Psoas muscle (tissue), 8 donors: ENCODE results near the gene KIF3C. TPM values are rescaled to one million over a fixed set of nuclear protein-coding genes. Genes with fewer than 3 reads are reported as not detected.
"Not testable (repeated sequence)": the region's sequence is repeated elsewhere in the genome, so short reads cannot be mapped to it uniquely, and the experiment has no call there.

Experiments used
- ATAC-seq, 4 donors: fragments of 200-7000 bp; cut with Tn5 transposase; one replicate each; pipeline ENCODE4 v1.9.1; 2020; ENCODE audit warnings: moderate library complexity in 3 of 4, mild to moderate bottlenecking in 2 of 4
- DNase-seq, 2 donors: peaks; one replicate each; pipeline ENCODE4 v3.0.0-alpha.2; 2020
- H3K27ac ChIP-seq: fragments of 200-600 bp; one replicate; pipeline ENCODE4 v1.8.0; 2022
- H3K27me3 ChIP-seq, 3 donors: fragments of 200-600 bp in 1 of 3; one replicate each; pipeline versions ENCODE4 v1.6.1 to v1.8.0; 2013 to 2022; ENCODE audit warnings: low read length in 2 of 3, mild to moderate bottlenecking in 2 of 3, moderate library complexity in 1 of 3; ENCODE audit not compliant: insufficient read depth in 3 of 3
- H3K36me3 ChIP-seq, 2 donors: fragments of 200-600 bp in 1 of 2; one replicate each; pipeline versions ENCODE4 v1.6.1 to v1.8.0; 2013 to 2022; ENCODE audit warnings: low read depth in 1 of 2, mild to moderate bottlenecking in 1 of 2, moderate library complexity in 1 of 2; ENCODE audit not compliant: insufficient read depth in 1 of 2
- H3K4me1 ChIP-seq: fragments of 200-600 bp; one replicate; pipeline ENCODE4 v1.8.0; 2022
- H3K4me3 ChIP-seq: fragments of 200-600 bp; one replicate; pipeline ENCODE4 v1.8.0; 2022; ENCODE audit warnings: mild to moderate bottlenecking
- H3K9me3 ChIP-seq: fragments of 200-600 bp; one replicate; pipeline ENCODE4 v1.8.0; 2022
- CTCF ChIP-seq: fragments of 200-600 bp; IDR thresholded peaks from one replicate; pipeline ENCODE4 v1.8.0; 2022; ENCODE audit warnings: antibody characterized with exemption
- WGBS, 3 donors: extraction: QIAGEN DNeasy Blood & Tissue Kit; methylation state at CpG; one replicate each; pipeline versions ENCODE4 v1.1.6 to v1.1.7; 2013; 5-methylcytosine and 5-hydroxymethylcytosine counted together
- intact Hi-C, 2 donors: fragments of 100-400 bp; cut with DNase I; formaldehyde crosslinking; loops; one replicate each; pipeline versions ENCODE4 v1.11.0 to v1.14.2; 2022
- polyA plus RNA-seq, 3 donors: library from polyadenylated mRNA; stranded (reverse); fragments of 200-250 nt; gene quantifications; one replicate each; pipeline ENCODE4 v1.2.3, GENCODE V29; 2013
- total RNA-seq, 4 donors: library from RNA; stranded (reverse); fragmentation: NEBNext Ultra II Directional in 2 of 4; extraction: Animal tissue kit (Norgen Biotek cat#: 25700) in 2 of 4; gene quantifications; one replicate each; pipeline versions ENCODE4 v1.2.1 to v1.2.4, GENCODE V29; 2021 to 2023
- donor health status: healthy with polysubstance abuse.
- donor health status: DM: no; HTN: no; CAD: no; lungs with moderate emphysema.
- donor health status: Bipolar disorder and iron deficiency.
- donor health status: healthy.
- donor health status: DM: yes; HTN: yes; CAD: no.
- donor health status: DM: no; HTN: no; CAD: no.
- donor health status: DM: no; HTN: no; CAD: no.
- donor health status: DM: yes; HTN: yes; CAD: no.

Gene KIF3C
- total and polyA plus RNA-seq, 7 donors = 0.82 to 3.3 (median 1.7) TPM

GRCh38 chr2:25960920-25961319, 21.4 kb downstream of the KIF3C start:
- Histone ChIP-seq H3K36me3 (no peaks in the 10 kb centered on the region), H3K4me3 (no peak overlapping the region), H3K4me1 (no peaks in the 10 kb centered on the region), H3K9me3 (no peaks in the 10 kb centered on the region), H3K27ac (no peak overlapping the region), H3K27me3 (no peaks in the 10 kb centered on the region)
- no peak for DNase-seq
- intact Hi-C loops = no loop called here
- WGBS, 3 donors = 68 to 75% (median 69%) methylated on average over 2 of the region's 2 CpGs
- no peak for TF ChIP-seq CTCF
- peak in 3 of 4 donors; percentile 28 to 40 (median 37) for ATAC-seq

GRCh38 chr2:25960396-25960795, 21.9 kb downstream of the KIF3C start:
- Histone ChIP-seq H3K4me3 (no peak overlapping the region), H3K4me1 (no peaks in the 10 kb centered on the region), H3K36me3 (no peaks in the 10 kb centered on the region), H3K27ac (no peak overlapping the region), H3K9me3 (no peaks in the 10 kb centered on the region), H3K27me3 (no peaks in the 10 kb centered on the region)
- no peak for TF ChIP-seq CTCF
- 77 to 87% (median 80%) methylated on average over 4 of the region's 4 CpGs for WGBS, 3 donors
- ATAC-seq = no peak
- intact Hi-C loops = no loop called here
- no peak for DNase-seq

GRCh38 chr2:25958611-25959010, 23.7 kb downstream of the KIF3C start:
- H3K4me3 ChIP-seq, H3K27ac ChIP-seq, ATAC-seq, intact Hi-C loops, DNase-seq, H3K9me3 ChIP-seq, H3K4me1 ChIP-seq, H3K27me3 ChIP-seq, H3K36me3 ChIP-seq: not testable (repeated sequence)
- WGBS, 3 donors = 93 to 96% (median 94%) methylated on average over 12 of the region's 12 CpGs

- intact Hi-C loops = no loop called here
- no peak for TF ChIP-seq CTCF
- H3K4me1 ChIP-seq = no peaks in the 10 kb centered on the region
- WGBS, 3 donors = 91 to 95% (median 94%) methylated on average over 10 of the region's 10 CpGs
- no peak for DNase-seq
- no peaks in the 10 kb centered on the region for H3K27me3 ChIP-seq
- no peak overlapping the region for H3K4me3 ChIP-seq
- H3K9me3 ChIP-seq = no peaks in the 10 kb centered on the region
- H3K36me3 ChIP-seq = no peaks in the 10 kb centered on the region
- no peak overlapping the region for H3K27ac ChIP-seq
- ATAC-seq = no peak
These were observed 24.6 kb downstream of the KIF3C start for GRCh38 chr2:25957743-25958142.

- DNase-seq = no peak
- H3K27ac ChIP-seq = no peak overlapping the region
- H3K27me3 ChIP-seq = no peaks in the 10 kb centered on the region
- no peaks in the 10 kb centered on the region for H3K4me1 ChIP-seq
- ATAC-seq = no peak
- intact Hi-C loops = loop anchor here in 1 of 2 donors (1.0 kb wide), 1 partner anchor 22 kb away; no protein-coding TSS in a partner anchor
- no peak overlapping the region for H3K4me3 ChIP-seq
- WGBS, 3 donors = 86 to 98% (median 92%) methylated on average over 6 to 7 of the region's 7 CpGs
- H3K36me3 ChIP-seq = no peaks in the 10 kb centered on the region
- no peaks in the 10 kb centered on the region for H3K9me3 ChIP-seq
- no peak for TF ChIP-seq CTCF
These were observed 26.3 kb downstream of the KIF3C start for GRCh38 chr2:25955869-25956535.
